ENCODE results near the gene SLC6A11.

- TF ChIP-seq, protein P1, sequence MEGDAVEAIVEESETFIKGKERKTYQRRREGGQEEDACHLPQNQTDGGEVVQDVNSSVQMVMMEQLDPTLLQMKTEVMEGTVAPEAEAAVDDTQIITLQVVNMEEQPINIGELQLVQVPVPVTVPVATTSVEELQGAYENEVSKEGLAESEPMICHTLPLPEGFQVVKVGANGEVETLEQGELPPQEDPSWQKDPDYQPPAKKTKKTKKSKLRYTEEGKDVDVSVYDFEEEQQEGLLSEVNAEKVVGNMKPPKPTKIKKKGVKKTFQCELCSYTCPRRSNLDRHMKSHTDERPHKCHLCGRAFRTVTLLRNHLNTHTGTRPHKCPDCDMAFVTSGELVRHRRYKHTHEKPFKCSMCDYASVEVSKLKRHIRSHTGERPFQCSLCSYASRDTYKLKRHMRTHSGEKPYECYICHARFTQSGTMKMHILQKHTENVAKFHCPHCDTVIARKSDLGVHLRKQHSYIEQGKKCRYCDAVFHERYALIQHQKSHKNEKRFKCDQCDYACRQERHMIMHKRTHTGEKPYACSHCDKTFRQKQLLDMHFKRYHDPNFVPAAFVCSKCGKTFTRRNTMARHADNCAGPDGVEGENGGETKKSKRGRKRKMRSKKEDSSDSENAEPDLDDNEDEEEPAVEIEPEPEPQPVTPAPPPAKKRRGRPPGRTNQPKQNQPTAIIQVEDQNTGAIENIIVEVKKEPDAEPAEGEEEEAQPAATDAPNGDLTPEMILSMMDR (IDR thresholded peaks at IDR 0.05), result no peak
- TF ChIP-seq EP300 (IDR thresholded peaks at IDR 0.05), result no peak
These were observed 76.6 kb downstream of the SLC6A11 start for GRCh38 chr3:10892622-10893021.

All from tibial nerve (tissue), 4 donors.